HG03103 (cell line): Measurements from ENCODE around the gene SMIM11.
A peak's percentile ranks its signal among the peaks of the same experiment; 100 is the strongest.
"Not testable (repeated sequence)": the region's sequence is repeated elsewhere in the genome, so short reads cannot be mapped to it uniquely, and the experiment has no call there.

Experiments used
- ATAC-seq: cut with Tn5 transposase; IDR thresholded peaks from one replicate; pipeline ENCODE4 v1.9.1; 2021; ENCODE audit warnings: low read depth; ENCODE audit not compliant: unreplicated experiment

The SMIM11 gene

DNA sequence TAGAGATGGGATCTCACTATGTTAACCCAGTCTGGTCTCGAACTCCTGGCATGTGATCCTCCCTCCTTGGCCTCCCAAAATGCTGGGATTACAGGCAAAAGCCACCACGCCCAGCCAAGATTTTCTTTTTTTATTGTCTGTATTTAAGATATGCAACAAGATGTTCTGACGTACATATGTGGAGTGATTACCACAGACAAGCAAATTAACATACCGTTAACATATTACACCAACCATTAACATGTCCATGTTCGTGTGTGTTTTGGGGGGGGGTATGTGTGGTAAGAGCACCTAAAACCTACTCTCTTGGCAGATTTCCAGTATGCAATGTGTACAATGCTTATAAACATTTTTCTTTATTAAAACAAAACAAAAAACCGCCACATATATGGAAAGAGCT, 22.1 kb upstream of the SMIM11 start:
- no peak for ATAC-seq

DNA sequence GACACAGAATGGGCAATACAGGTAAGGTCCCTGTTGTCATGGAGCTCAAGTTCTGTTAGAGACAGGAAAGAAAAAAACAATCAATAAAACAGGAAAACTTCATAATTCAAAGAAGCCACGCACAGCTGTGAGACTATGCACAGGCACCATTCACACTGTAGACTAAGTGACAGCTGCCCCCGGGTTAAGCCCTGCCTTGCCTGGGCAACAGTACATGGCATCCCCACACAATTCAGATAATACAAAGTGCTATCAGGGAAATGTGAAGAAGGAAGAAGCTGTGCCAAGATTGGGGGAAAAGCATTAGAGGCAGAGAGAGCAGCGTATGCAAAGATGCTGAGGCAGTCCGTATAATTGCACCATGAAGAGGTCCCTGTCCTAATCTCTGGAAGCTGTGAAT, 20.5 kb upstream of the SMIM11 start:
- no peak for ATAC-seq

DNA sequence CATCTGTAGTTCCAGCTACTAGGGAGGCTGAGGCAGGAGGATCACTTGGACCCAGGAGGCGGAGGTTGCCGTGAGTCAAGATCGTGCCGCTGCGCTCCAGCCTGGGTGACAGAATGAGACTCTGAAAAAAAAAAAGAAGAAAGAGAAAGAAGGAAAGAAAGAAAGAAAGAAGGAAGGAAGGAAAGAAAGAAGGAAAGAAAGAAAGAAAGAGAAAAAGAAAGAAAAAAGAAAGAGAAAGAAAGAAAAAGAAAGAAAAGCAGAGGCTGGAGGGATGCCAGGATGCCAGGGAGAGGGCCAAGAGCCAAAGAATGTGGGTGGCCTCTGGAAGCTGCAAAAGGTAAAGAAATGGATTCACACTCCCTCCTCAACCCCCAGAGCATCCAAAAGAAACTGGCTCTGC, 19.7 kb upstream of the SMIM11 start:
- ATAC-seq: no peak

DNA sequence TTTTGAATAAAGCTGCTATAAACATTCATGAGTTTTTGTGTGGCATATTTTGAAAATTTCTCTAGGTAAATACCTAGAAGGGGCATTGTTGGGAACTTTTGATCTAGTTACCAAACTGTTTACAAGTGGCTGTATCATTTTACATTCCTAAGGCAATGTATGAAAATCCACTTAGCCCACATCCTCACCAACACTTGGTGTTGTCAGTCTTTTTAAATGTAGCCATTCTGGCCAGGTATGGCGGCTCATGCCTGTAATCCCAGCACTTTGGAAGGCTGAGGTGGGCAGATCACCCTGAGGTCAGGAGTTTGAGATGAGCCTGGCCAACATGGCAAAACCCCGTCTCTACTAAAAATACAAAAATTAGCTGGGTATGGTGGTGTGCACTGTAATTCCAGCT, 17.4 kb upstream of the SMIM11 start:
- ATAC-seq: no peak

DNA sequence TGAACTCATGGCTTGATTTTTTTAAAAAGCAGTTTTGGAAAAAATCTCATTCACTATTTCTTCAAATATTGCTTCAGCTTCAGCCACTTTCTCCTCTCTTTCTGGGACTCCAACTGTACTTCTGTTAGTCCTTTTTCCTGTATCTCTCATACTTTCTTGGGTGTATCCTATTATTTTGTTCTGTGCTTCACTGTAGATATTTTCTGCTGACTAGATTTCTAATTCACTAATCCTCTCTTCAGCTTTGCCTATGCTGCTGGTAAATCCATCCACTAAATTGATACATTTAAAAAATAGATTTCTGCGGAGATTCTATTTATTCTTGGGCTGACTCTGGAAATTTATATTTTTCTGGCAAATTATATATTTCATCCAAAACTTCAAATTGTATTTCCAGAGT, 16.4 kb upstream of the SMIM11 start:
- no peak for ATAC-seq

DNA sequence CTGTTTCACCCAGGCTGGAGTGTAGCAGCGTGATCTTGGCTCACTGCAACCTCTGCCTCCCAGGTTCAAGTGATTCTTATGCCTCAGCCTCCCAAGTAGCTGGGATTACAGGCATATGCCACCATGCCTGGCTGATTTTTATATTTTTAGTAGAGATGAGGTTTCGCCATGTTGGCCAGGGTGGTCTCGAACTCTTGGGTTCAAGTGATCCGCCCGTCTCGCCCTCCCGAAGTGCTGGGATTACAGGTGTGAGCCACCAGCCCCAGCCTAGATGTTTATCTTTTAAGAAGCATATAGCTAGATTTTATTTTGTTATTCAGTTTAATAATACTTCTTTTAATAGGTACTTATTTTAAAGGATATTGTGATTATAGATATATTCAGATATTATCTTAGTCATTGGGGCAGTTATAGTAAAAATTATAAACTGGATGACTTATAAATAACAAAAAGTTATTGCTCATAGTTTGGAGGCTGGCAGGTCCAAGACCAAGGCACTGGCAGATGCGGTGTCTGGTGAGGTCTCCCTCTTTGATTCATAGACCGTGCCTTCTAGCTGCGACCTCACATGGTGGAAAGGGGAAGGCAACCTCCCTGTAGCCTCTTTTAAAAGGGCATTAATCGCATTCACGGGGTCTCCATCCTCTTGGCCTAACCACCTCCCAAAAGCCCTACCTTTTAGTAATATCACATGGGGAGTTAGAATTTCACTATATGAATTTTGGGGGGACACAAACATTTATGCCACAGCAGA, 14.6 kb upstream of the SMIM11 start:
- no peak for ATAC-seq

DNA sequence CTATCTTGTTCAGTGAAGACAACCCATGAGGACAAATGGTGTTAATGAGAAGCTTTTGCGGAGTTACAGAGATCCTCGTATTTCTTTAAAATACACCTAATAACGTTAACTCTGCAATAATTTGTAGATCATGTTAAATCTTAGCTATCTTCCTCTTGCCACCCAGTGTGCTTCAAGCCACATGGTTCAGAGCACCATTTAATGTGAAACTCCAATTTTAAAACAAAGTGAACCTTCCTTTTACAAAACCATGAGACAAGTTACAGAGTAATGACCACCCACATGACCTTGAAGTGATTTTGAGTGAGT, 13.2 kb upstream of the SMIM11 start:
- no peak for ATAC-seq

DNA sequence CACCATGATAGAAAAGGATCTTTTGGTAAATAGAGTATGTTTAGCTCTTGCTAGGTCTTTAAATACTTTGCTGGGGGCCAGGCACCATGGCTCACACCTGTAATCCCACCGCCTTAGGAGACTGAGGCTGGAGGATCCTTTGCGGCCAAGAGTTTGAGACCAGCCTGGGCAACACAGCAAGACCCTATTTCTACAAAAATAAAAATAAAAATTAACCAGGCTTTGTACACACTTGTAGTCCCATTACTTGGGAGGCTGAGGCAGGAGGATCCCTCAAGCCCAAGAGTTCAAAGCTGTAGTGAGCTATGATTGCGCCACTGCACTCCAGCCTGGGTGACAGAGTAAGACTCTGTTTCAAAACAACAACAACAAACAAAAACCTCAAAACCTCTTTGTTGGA, 12.6 kb upstream of the SMIM11 start:
- no peak for ATAC-seq

DNA sequence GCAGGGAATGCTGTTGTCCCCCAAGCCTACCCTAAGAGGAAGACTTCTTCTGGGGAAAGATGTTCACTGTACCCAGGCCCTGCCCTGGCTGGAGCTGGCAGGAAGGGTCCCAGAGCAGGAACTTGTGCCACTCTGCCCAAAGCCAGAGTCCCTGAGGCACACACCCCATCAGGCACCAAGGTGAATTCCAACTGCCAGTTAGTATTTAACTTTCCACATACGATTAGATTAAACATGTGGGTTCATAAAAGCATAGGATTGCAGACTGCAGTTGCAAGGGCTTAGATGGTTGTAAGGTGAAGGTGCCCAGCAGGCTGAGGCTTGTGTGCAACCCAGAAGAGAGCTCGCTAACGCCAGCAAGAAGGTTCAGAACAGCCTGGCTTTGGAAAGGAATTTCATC, 11.6 kb upstream of the SMIM11 start, which contains the start of gene KCNE2:
TSS of gene KCNE2 (plus strand) at position 274 of the 400 bp plus-strand sequence. CDS start 6,473 bp downstream, outside the sequence.
- ATAC-seq: no peak

DNA sequence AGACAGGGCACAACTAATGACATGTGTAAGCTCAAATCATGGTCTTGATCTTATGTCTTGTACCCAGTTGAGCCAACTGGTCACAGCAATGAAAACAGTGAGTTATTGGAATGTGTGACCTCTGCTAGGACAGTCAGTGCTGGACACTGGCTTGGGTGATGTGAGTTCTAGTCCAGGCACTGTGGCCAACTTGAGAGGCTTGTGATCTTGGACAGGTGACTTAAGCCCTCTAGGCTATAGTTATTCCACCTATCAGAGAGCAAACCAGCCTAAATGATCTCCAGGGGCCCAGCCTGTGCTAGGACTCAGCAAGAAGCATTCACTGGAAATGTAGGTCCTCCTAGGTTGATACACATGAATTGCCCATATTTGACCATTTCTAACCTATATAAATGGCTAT, 10.4 kb upstream of the SMIM11 start:
- no peak for ATAC-seq

DNA sequence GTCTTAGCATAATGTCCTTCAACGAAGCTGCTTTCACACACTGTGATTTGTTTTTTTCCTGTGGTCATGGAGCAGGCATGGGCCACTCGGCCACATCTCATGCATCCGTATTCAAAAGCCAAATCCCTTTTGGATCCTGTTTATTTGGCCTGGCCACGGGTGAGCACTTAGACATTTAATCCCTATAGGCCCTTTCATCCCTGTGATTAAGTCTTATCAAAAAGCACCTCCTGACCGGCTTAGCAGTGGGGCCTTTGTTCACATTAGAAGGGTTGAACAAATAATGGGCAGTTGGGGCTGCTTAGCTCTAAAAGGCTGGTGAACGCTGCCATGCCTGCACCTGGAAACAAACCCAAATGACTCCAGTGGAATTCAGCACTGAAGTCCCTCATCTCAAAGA, 9.5 kb upstream of the SMIM11 start:
- ATAC-seq: no peak

DNA sequence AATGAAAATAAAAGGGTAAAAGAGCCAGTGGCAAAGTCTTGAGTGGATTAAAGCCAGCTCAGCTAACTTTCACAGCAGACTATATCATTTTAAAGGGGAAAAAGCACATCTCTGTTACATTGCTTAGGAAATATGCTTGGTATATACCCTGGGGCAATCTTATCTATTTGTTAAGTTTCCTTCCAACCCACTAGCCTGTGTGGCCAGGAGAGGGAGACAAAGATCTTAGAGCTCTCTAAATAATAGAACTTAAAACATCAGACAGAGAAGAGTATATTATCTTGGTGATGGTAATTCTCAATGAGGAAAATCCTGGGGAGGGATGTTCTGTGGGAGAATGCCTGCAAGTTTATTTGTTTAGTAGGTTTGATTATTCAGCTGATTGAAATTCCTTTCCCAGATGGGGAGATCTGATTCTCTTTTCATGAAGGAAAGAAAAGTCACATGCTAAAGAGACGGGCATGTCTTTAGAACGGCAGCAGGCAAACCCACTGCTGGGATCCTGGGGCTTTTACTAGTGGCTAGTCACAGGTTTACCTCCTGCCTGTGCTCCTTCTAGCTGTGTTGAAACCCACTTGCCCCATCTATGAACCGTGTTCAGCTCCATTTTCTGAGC, 7.9 kb upstream of the SMIM11 start:
- no peak for ATAC-seq

DNA sequence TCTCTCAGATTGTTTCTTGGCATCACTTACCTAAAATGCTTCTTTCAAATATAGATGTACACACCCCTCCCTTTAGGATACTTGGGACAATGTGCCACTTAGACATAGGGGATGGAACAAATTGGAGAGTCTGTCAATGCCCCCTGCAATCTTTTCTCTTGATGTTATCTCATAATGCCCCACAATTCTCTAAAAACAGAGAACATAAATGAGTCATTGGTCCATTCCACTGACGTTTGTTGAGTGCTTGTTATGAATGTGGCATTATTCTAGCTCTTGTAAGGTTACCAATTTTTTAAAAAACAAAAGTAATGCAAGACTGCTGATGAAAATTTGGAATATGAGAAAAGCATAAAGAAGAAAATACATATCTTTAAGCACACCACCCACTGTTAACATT, 5.6 kb upstream of the SMIM11 start:
- no peak for ATAC-seq

DNA sequence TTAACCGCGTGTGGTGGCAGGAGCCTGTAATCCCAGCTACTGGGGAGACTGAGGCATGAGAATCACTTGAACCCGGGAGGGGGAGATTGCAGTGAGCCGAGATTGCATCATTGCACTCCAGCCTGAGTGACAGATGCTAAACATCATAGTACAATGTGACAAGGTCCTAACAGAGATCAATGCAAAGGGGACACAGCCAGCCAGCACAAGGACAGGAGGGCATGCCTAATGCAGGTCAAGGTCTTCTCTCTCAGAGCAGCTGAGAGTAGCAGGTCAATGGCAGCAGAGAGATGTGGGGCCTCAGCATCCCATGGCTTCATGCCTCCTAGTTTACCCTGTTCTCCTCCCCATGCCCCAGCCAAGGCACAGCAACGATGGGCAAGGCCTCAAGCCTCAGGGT, 3.0 kb upstream of the SMIM11 start:
- ATAC-seq: no peak

DNA sequence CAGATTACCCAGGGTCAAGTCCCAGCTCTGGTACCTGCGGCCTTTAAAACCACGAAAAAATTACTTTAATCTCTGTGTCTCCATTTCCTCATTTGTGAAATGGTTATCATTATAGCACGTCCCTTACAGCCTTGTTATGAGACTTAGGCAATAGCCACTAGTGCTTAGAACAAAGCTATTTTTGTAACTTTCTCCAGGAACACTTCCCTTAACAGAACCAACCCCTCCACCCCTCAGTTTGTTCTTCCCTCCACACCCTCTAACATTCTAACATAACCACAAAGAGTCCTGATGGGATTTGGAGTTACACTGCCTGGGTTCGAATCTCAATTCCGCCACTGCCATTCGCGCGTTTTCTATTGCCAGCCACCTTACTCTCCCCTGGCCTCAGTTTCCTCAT, 845 bp upstream of the SMIM11 start:
- ATAC-seq: not testable (repeated sequence)

DNA sequence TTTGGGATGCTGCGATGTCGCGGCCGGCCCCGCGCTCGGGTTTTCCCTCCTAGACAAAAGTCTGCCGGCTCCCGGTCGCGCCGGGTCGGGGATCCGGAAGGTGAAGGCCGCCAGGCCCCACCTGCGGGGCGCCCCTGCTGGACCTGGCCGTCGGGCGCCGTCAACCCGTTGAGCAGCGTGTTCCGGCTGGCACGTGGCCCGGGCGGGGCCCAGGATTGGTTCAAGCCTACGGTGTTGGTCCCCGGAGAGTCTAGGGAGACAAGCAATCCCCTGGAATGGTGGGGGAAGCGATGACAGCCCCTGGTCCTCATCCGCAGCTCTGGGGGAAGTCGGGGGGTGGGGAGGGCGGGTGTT, 289 bp downstream of the SMIM11 start:
- peak; percentile 46 for ATAC-seq

DNA sequence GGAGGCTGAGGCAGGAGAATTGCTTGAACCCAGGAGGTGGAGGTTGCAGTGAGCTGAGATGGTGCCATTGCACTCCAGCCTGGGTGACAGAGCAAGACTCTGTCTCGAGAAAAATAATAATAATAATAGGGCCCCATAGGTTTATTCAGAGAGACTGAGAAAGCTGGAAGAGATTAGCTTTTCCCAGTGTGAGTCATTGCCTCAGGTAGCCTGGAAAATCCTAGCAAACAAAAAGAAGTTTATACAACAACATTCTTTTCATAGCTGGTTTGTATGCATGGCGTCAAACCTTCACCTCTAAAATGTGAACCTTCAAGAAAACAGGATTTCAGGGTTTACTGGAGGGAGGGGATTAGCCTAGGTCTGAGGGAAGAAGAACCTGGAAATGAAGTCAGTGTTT, 7.8 kb downstream of the SMIM11 start:
- not testable (repeated sequence) for ATAC-seq

DNA sequence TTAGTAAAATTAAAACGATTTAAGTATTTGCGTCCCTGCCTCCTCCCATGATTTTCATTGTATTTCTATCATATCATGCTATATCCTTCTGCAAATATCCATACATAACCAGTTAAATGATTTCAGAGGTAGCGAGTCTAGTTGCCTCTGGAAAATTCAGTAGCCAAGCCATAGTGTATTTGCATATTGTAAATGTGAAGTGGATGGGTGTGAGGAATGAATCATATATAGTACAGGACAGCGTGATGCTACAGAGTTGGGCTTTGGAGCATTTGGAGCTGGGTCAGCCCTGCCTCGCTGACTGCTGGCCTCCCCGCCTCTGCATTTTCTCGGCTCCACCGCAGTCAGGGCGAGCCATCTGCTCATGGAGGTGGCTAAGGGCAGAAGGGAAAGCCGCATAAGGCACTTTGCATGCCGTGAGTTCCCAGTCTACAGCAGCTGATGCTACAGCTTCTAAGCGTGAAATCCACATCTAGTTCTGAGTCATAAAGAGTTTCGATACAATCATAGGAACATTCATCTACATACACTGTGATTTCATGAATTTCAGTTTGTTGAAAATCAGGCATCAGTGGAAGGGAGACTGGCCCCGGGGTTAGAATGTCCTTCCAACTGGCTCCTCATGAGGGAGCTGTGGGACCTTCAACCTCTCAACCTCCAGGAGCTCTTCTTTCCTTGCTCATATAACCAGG, 8.6 kb downstream of the SMIM11 start:
- ATAC-seq: peak; percentile 88

DNA sequence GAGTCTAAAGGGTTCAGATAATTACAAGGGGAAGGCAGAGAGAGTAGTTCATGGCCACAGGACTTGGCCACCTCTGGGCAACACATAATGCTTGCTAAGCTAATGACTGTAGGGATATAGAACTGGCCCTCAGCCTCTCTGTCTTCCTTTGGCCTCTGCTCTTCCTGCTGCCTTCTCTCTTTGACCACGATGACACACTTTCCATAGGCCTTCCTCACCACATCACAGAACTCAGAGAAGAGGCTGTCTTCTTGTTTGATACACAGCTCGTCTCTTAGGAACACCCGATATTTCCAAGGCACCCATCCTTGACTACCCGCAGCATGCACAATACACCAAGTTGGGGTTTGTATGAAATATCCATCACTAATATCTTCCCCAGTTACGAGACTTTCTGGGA, 25.2 kb downstream of the SMIM11 start:
- ATAC-seq: not testable (repeated sequence)

DNA sequence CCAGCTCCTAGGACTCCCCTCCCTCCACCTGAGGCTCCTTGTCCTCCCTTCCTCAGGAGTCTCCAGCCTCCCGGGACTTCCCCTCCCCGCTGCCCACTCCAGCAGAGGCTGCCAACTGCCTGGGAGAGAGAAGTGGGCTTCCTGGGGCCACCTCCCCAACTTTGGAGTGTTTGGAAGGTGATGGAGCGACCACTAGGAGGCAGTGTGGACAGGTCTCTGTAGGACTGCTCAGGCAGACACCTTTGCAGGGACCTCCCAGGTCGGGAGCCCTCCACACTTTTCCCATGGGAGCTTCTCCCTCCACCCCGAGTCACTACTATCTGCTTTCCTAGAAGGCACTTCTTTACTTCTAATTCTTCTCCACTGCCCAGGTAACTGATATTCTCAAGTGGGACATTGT, 29.4 kb downstream of the SMIM11 start:
- not testable (repeated sequence) for ATAC-seq

DNA sequence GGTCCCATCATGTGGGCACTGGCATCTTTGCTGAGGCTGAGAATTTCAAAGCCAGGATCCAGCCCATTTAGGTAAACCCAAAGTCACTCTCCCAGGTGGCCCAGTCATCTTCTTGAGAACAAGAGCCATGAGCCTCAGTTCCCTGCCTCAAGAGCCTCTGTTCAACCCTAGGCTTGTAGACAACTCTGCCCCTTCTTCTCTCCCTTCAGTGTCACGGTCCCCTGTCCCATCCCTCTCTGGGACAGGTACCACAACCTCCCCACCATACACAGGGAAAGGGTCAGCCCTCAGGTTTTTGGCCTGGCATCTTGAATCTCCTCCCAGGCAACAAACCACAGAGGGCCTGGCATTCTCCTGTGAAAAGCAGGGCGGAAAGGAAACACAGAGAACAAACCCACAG, 30.4 kb downstream of the SMIM11 start:
- not testable (repeated sequence) for ATAC-seq

DNA sequence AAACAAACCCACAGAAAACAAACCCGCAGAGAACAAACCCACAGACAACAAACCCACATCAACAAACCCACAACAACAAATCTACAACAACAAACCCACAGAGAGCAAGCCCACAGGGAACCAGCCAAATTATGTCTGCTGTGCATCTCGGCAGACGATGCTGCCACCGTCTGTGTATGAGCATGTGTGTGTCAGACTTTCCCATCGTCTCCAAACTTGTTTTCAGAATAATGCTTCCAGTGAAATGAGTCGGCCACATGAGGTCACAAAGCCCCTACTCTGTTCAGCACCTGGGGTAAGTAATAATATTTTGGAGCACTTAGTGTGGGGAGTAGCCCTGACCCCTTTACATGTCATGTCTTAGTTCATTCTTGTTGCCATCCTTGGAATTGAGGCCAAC, 30.8 kb downstream of the SMIM11 start:
- ATAC-seq: not testable (repeated sequence)
